Activated naive CD4-positive, alpha-beta T cell (primary cell): Measurements from ENCODE around the gene MOGAT3.

Experiments used
- DNase-seq, 4 experiments: peaks; one replicate each; lab custom pipeline; 2025; lab: John Stamatoyannopoulos, UW

MOGAT3 gene

DNA sequence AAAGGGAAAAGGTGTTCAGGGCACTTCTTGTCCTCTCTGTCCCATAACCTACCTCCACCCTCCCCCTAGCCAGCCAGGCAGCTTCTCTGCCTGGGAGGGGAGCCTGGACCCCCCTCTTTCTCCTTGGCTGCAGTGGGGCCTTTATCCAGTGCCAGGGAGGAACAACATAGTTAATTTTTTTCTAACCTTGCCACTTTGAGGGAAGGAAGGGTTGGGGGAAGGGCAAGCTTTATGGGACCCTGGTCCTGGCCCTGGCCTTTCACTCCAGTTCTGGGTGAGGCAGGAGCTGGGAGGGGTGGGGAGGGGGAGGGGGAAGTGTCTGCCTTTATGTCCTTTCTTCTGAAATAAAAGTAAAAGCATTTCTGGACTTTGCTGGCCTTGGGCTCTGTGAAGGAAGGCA is 39.9 kb downstream of the MOGAT3 start:
- DNase-seq: no peak

- DNase-seq: no peak
These were observed 40.9 kb downstream of the MOGAT3 start for GRCh38 chr7:101159696-101160674.

GRCh38 chr7:101156866-101157589 is 43.8 kb downstream of the MOGAT3 start:
- DNase-seq: no peak

- no peak for DNase-seq
These were observed 44.6 kb downstream of the MOGAT3 start for GRCh38 chr7:101156277-101156676.

DNA sequence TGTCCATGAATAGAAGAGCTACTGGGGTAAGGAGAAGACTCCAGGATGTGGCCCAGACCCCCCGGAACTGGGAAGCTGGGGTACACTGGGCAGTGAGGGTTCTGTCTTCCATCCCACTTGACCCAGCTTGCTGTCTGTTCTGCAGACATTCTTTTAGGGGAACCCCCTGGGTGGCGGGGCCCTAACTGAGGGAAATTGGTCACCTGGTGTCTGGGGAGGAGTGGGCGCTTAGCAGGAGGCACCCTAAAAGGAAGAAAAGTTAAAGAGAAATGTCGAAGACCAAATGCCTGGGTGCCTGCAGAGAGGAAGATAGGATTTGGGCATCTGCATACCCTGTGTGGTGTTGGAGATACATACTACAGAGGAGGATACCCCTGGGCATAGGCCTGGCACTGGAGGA is 45.5 kb downstream of the MOGAT3 start:
- no peak for DNase-seq

DNA sequence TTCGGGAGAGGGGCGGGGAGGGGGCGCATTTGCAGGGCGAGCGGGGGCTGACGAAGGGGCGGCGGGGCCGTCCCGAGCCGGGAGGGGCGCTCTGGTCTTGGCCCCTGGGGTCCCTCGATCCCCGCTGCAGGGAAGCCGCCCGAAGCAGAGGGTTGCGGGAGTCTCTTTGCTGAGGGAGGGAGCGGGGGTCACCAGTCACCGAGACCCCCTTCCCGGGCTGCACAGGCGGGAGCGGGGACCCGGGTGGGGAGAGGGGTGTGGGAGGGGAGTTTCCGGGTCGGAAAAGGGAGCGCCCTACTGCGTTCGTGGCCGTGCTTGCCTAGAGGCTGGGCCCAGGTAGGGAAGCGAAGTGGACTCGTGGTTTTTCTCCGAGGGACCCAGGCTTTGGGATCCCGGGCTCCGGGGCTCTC is 46.1 kb downstream of the MOGAT3 start:
- DNase-seq: no peak

- DNase-seq: peak; percentile 68 to 81 (median 72)
These were observed 46.7 kb downstream of the MOGAT3 start, which contains the start of gene AP1S1 for GRCh38 chr7:101153969-101154692. TSS of gene AP1S1 (plus strand) at chr7:101154476. CDS start at chr7:101154515, 39 bp downstream.

GRCh38 chr7:101151908-101152651 is 48.8 kb downstream of the MOGAT3 start:
- no peak for DNase-seq
